ENCODE data around the gene SUN1. TPM values are rescaled to one million over a fixed set of nuclear protein-coding genes. Genes with fewer than 3 reads are reported as not detected.

The SUN1 gene
- total and polyA plus RNA-seq, 2 donors (not counting 1 experiment from before 2014, with no cell fraction given): 198 to 254 TPM

- TF ChIP-seq EZH2 (IDR thresholded peaks at IDR 0.05; ENCODE audit: borderline replicate concordance, insufficient read depth, low read depth, low read length, poor library complexity, severe bottlenecking): no peak
- TF ChIP-seq CTCF (IDR thresholded peaks at IDR 0.05): no peak
Measured at GRCh38 chr7:801940-802381, 30.3 kb upstream of the SUN1 start.

GRCh38 chr7:802500-803242 is 29.6 kb upstream of the SUN1 start:
- no peak for DNase-seq
- Histone ChIP-seq H3K9me3 (ENCODE audit: control extremely low read depth in 1 of 3, control insufficient read depth in 2 of 3, insufficient read depth in 1 of 3, low read length in 2 of 3) (no peaks in the 10 kb centered on the region), H3K4me1 (ENCODE audit: control insufficient read depth in 2 of 2, insufficient read depth in 2 of 2, low read length in 2 of 2) (no peaks in the 10 kb centered on the region), H3K27me3 (replicated peaks in 1 of 4; ENCODE audit: control extremely low read depth in 1 of 4, control insufficient read depth in 3 of 4, insufficient read depth in 4 of 4, low read length in 3 of 4) (no peaks in the 10 kb centered on the region), H3K4me2 (replicated peaks; ENCODE audit: low read depth, low read length, poor library complexity, severe bottlenecking) (no peak overlapping the region), H2AFZ (ENCODE audit: insufficient read depth, low read depth, low read length, poor library complexity, severe bottlenecking) (no peak overlapping the region), H3K4me3 (ENCODE audit: control extremely low read depth in 1 of 5, extremely low read depth in 1 of 5, insufficient read depth in 1 of 5, low read depth in 2 of 5, low read length in 4 of 5) (no peak overlapping the region), H3K79me2 (ENCODE audit: control insufficient read depth, insufficient read depth, low read length) (no peaks in the 10 kb centered on the region), H3K9ac (ENCODE audit: low read length) (no peak overlapping the region), H4K20me1 (ENCODE audit: control insufficient read depth, insufficient read depth, low read length, poor library complexity, severe bottlenecking) (no peaks in the 10 kb centered on the region), H3K27ac (ENCODE audit: low read length in 2 of 2) (no peak overlapping the region), H3K36me3 (replicated peaks in 1 of 2; ENCODE audit: control extremely low read depth in 1 of 2, control insufficient read depth in 1 of 2, extremely low read depth in 1 of 2, insufficient read depth in 2 of 2, low read length in 1 of 2) (no peaks in the 10 kb centered on the region)
- Mint-ChIP-seq H3K4me3 (no peak overlapping the region), H3K27me3 (no peaks in the 10 kb centered on the region), H3K9me3 (ENCODE audit: insufficient read depth) (peaks cover under 1% of the 10 kb centered on the region), H3K4me1 (no peaks in the 10 kb centered on the region), H3K27ac (no peak overlapping the region)
- ChIA-PET POLR2A (no interaction called here), CTCF (no interaction called here)
- WGBS (ENCODE audit: insufficient coverage): 91% methylated on average over 17 of the region's 18 CpGs
- intact Hi-C loops (cut with micrococcal nuclease): no loop called here
- ATAC-seq (ENCODE audit: low read depth): no peak
- TF ChIP-seq CTCF (IDR thresholded peaks at IDR 0.05) (peak; percentile 27), EZH2 (IDR thresholded peaks at IDR 0.05; ENCODE audit: borderline replicate concordance, insufficient read depth, low read depth, low read length, poor library complexity, severe bottlenecking) (no peak)

More at GRCh38 chr7:801940-802381, 30.3 kb upstream of the SUN1 start:
- Mint-ChIP-seq H3K4me1 (no peaks in the 10 kb centered on the region), H3K4me3 (no peak overlapping the region), H3K9me3 (ENCODE audit: insufficient read depth) (no peaks in the 10 kb centered on the region), H3K27me3 (no peaks in the 10 kb centered on the region), H3K27ac (no peak overlapping the region)
- Histone ChIP-seq H3K4me1 (ENCODE audit: control insufficient read depth in 2 of 2, insufficient read depth in 2 of 2, low read length in 2 of 2) (no peaks in the 10 kb centered on the region), H3K9me3 (ENCODE audit: control extremely low read depth in 1 of 3, control insufficient read depth in 2 of 3, insufficient read depth in 1 of 3, low read length in 2 of 3) (no peaks in the 10 kb centered on the region), H2AFZ (ENCODE audit: insufficient read depth, low read depth, low read length, poor library complexity, severe bottlenecking) (no peak overlapping the region), H3K79me2 (ENCODE audit: control insufficient read depth, insufficient read depth, low read length) (no peaks in the 10 kb centered on the region), H4K20me1 (ENCODE audit: control insufficient read depth, insufficient read depth, low read length, poor library complexity, severe bottlenecking) (no peaks in the 10 kb centered on the region), H3K9ac (ENCODE audit: low read length) (no peak overlapping the region), H3K27ac (ENCODE audit: low read length in 2 of 2) (no peak overlapping the region), H3K4me3 (ENCODE audit: control extremely low read depth in 1 of 5, extremely low read depth in 1 of 5, insufficient read depth in 1 of 5, low read depth in 2 of 5, low read length in 4 of 5) (no peak overlapping the region), H3K36me3 (replicated peaks in 1 of 2; ENCODE audit: control extremely low read depth in 1 of 2, control insufficient read depth in 1 of 2, extremely low read depth in 1 of 2, insufficient read depth in 2 of 2, low read length in 1 of 2) (no peaks in the 10 kb centered on the region), H3K4me2 (replicated peaks; ENCODE audit: low read depth, low read length, poor library complexity, severe bottlenecking) (no peak overlapping the region), H3K27me3 (replicated peaks in 1 of 4; ENCODE audit: control extremely low read depth in 1 of 4, control insufficient read depth in 3 of 4, insufficient read depth in 4 of 4, low read length in 3 of 4) (no peaks in the 10 kb centered on the region)
- WGBS (ENCODE audit: insufficient coverage): 96% methylated on average over 17 of the region's 19 CpGs
- intact Hi-C loops (cut with micrococcal nuclease): no loop called here
- DNase-seq: no peak
- ChIA-PET POLR2A (no interaction called here), CTCF (no interaction called here)
- no peak for ATAC-seq (ENCODE audit: low read depth)
